HEK293 (cell line): ENCODE measurements around the gene ZNF483.

Experiments
- BCL11A ChIP-seq: fragments of 450-650 bp; formaldehyde crosslinking; IDR thresholded peaks from 2 replicates; pipeline ENCODE4 v1.5.1; 2016; ENCODE audit warnings: low read depth, missing biosample characterization, missing genetic modification characterization
- SALL2 ChIP-seq: fragments of 450-650 bp; formaldehyde crosslinking; IDR thresholded peaks from 2 replicates; pipeline ENCODE4 v1.5.0; 2017; ENCODE audit warnings: missing biosample characterization, mild to moderate bottlenecking, missing genetic modification characterization, borderline replicate concordance
- SP3 ChIP-seq: fragments of 450-650 bp; formaldehyde crosslinking; IDR thresholded peaks from 2 replicates; pipeline ENCODE4 v1.5.1; 2016; ENCODE audit warnings: missing biosample characterization, missing genetic modification characterization
- YY1 ChIP-seq: fragments of 450-650 bp; formaldehyde crosslinking; IDR thresholded peaks from 2 replicates; pipeline ENCODE4 v1.5.1; 2018; ENCODE audit warnings: missing biosample characterization, missing genetic modification characterization
- ZNF112 ChIP-seq: fragments of 450-650 bp; formaldehyde crosslinking; IDR thresholded peaks from 2 replicates; pipeline ENCODE4 v1.5.0; 2017; ENCODE audit warnings: missing biosample characterization, missing genetic modification characterization
- ZNF184 ChIP-seq: fragments of 450-650 bp; IDR thresholded peaks from 2 replicates; pipeline ENCODE4 v1.5.1; 2018; ENCODE audit warnings: missing biosample characterization, mild to moderate bottlenecking, missing genetic modification characterization
- ZNF37A ChIP-seq: fragments of 450-650 bp; IDR thresholded peaks from 2 replicates; pipeline ENCODE4 v1.5.1; 2018; ENCODE audit warnings: missing biosample characterization, missing genetic modification characterization
- ZNF510 ChIP-seq: fragments of 450-650 bp; formaldehyde crosslinking; IDR thresholded peaks from 2 replicates; pipeline ENCODE4 v1.5.1; 2018; ENCODE audit warnings: mild to moderate bottlenecking, missing genetic modification characterization, missing biosample characterization; ENCODE audit not compliant: insufficient replicate concordance
- ZNF555 ChIP-seq: fragments of 450-650 bp; formaldehyde crosslinking; conservative IDR thresholded peaks from 2 replicates; pipeline ENCODE4 v1.5.1; 2017; ENCODE audit warnings: missing biosample characterization, mild to moderate bottlenecking, missing genetic modification characterization, inconsistent platforms
- ZNF777 ChIP-seq: fragments of 450-650 bp; formaldehyde crosslinking; IDR thresholded peaks from 2 replicates; pipeline ENCODE4 v1.5.1; 2017; ENCODE audit warnings: missing biosample characterization, missing genetic modification characterization, borderline replicate concordance
- TF ChIP-seq, protein P1 (sequence below): fragments of 450-650 bp; formaldehyde crosslinking; IDR thresholded peaks from 2 replicates; pipeline ENCODE4 v1.5.1; 2016; ENCODE audit warnings: missing biosample characterization, missing genetic modification characterization
- TF ChIP-seq, protein P2 (sequence below): fragments of 450-650 bp; IDR thresholded peaks from 2 replicates; pipeline ENCODE4 v1.5.1; 2018; ENCODE audit warnings: missing biosample characterization, mild to moderate bottlenecking, missing genetic modification characterization
- TF ChIP-seq, protein P3 (sequence below): sonication (generic); formaldehyde crosslinking; IDR thresholded peaks from 2 replicates; pipeline ENCODE4 v1.8.1; 2022; ENCODE audit warnings: mild to moderate bottlenecking, moderate library complexity, missing genetic modification reagents
- TF ChIP-seq, protein P4 (sequence below): fragments of 450-650 bp; formaldehyde crosslinking; IDR thresholded peaks from 2 replicates; pipeline ENCODE4 v1.5.1; 2016; ENCODE audit warnings: missing biosample characterization, missing genetic modification characterization

DNA sequence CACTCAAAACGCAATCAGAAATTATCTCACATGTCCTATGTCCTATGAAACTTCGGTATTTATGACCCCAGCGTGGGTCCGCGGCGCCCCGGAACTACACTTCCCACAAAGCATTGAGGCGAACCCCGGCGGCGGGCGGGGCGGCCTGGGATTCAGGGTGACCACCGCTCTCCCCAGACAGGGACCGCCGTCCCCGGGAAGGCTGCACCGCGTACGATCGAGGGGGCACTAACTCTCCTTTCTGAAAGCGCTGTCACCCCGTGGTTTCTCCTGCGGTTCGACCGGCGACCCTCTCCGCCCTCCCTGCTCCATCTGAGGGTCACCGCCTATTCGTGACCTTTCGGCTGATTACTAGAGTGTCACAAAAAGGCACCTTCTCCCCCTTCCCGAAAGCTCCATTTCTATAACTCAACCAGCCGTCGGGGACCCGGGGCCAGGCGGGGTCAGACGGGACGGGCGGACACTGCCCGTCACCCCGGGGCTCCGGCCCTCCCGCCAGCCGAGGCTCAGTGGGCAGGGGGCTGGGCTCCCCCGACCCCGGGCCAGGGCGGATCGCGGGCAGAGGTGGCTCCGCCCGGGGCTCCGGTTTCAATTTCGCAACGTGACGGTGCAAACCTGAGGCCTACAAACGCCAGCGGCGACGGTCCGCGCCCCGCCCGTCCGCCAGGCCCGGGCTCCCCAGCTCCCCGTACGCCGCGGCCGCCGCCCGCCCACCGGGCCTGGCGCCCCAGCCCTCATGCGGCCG lies 42.1 kb upstream of the ZNF483 start:
- TF ChIP-seq, protein P1, sequence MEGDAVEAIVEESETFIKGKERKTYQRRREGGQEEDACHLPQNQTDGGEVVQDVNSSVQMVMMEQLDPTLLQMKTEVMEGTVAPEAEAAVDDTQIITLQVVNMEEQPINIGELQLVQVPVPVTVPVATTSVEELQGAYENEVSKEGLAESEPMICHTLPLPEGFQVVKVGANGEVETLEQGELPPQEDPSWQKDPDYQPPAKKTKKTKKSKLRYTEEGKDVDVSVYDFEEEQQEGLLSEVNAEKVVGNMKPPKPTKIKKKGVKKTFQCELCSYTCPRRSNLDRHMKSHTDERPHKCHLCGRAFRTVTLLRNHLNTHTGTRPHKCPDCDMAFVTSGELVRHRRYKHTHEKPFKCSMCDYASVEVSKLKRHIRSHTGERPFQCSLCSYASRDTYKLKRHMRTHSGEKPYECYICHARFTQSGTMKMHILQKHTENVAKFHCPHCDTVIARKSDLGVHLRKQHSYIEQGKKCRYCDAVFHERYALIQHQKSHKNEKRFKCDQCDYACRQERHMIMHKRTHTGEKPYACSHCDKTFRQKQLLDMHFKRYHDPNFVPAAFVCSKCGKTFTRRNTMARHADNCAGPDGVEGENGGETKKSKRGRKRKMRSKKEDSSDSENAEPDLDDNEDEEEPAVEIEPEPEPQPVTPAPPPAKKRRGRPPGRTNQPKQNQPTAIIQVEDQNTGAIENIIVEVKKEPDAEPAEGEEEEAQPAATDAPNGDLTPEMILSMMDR = no peak
- no peak for TF ChIP-seq ZNF37A
- no peak for TF ChIP-seq ZNF510 (tag by site-specific recombination)
- peak; percentile 67 for TF ChIP-seq SP3 (tag by site-specific recombination)
- TF ChIP-seq, protein P2, sequence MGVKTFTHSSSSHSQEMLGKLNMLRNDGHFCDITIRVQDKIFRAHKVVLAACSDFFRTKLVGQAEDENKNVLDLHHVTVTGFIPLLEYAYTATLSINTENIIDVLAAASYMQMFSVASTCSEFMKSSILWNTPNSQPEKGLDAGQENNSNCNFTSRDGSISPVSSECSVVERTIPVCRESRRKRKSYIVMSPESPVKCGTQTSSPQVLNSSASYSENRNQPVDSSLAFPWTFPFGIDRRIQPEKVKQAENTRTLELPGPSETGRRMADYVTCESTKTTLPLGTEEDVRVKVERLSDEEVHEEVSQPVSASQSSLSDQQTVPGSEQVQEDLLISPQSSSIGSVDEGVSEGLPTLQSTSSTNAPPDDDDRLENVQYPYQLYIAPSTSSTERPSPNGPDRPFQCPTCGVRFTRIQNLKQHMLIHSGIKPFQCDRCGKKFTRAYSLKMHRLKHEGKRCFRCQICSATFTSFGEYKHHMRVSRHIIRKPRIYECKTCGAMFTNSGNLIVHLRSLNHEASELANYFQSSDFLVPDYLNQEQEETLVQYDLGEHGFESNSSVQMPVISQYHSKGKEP (tag by site-specific recombination) = no peak
- TF ChIP-seq BCL11A (tag by site-specific recombination) = peak; percentile 59; the same call in 1 of the 2 replicates
- TF ChIP-seq, protein P3, sequence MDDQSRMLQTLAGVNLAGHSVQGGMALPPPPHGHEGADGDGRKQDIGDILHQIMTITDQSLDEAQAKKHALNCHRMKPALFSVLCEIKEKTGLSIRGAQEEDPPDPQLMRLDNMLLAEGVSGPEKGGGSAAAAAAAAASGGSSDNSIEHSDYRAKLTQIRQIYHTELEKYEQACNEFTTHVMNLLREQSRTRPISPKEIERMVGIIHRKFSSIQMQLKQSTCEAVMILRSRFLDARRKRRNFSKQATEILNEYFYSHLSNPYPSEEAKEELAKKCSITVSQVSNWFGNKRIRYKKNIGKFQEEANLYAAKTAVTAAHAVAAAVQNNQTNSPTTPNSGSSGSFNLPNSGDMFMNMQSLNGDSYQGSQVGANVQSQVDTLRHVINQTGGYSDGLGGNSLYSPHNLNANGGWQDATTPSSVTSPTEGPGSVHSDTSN = no peak
- peak; percentile 78; the same call in 1 of the 2 replicates for TF ChIP-seq ZNF777 (tag by site-specific recombination)
- TF ChIP-seq, protein P4, sequence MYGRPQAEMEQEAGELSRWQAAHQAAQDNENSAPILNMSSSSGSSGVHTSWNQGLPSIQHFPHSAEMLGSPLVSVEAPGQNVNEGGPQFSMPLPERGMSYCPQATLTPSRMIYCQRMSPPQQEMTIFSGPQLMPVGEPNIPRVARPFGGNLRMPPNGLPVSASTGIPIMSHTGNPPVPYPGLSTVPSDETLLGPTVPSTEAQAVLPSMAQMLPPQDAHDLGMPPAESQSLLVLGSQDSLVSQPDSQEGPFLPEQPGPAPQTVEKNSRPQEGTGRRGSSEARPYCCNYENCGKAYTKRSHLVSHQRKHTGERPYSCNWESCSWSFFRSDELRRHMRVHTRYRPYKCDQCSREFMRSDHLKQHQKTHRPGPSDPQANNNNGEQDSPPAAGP = no peak
- TF ChIP-seq ZNF112 (tag by site-specific recombination) = no peak
- no peak for TF ChIP-seq ZNF184 (tag by site-specific recombination)
- TF ChIP-seq SALL2 (tag by site-specific recombination) = no peak
- no peak for TF ChIP-seq YY1
- no peak for TF ChIP-seq ZNF555 (tag by site-specific recombination)
